H9 (cell line): ENCODE measurements around the gene AKAIN1. TPM values are rescaled to one million over a fixed set of nuclear protein-coding genes. Genes with fewer than 3 reads are reported as not detected.

Experiments used
- DNase-seq: peaks from one replicate; pipeline ENCODE4 v3.0.0-alpha.2; 2017
- H2AFZ ChIP-seq: one replicate; pipeline ENCODE4 v1.6.1; 2013; ENCODE audit warnings: mild to moderate bottlenecking, low read length, control low read depth, moderate library complexity
- H2AK5ac ChIP-seq: 2 replicates; pipeline ENCODE4 v1.6.1; 2013; ENCODE audit warnings: low read length, control low read depth, mixed read lengths; ENCODE audit not compliant: insufficient read length
- H2BK120ac ChIP-seq: one replicate; pipeline ENCODE4 v1.6.1; 2013; ENCODE audit warnings: low read depth, mild to moderate bottlenecking, low read length, control low read depth, inconsistent platforms; ENCODE audit not compliant: poor library complexity, severe bottlenecking
- H2BK12ac ChIP-seq: 2 replicates; pipeline ENCODE4 v1.6.1; 2013; ENCODE audit warnings: low read length, control low read depth, mixed read lengths, low read depth; ENCODE audit not compliant: insufficient read length
- H2BK15ac ChIP-seq: 2 replicates; pipeline ENCODE4 v1.6.1; 2013; ENCODE audit warnings: low read depth, low read length, control low read depth
- H2BK20ac ChIP-seq: one replicate; pipeline ENCODE4 v1.6.1; 2013; ENCODE audit warnings: low read depth, mild to moderate bottlenecking, low read length, control low read depth, inconsistent platforms; ENCODE audit not compliant: poor library complexity, severe bottlenecking
- H2BK5ac ChIP-seq: 2 replicates; pipeline ENCODE4 v1.6.1; 2013; ENCODE audit warnings: low read length, control low read depth, mixed read lengths; ENCODE audit not compliant: insufficient read length
- H3K14ac ChIP-seq: 2 replicates; pipeline ENCODE4 v1.6.1; 2013; ENCODE audit warnings: low read length, control low read depth; ENCODE audit not compliant: insufficient read depth
- H3K18ac ChIP-seq: 2 replicates; pipeline ENCODE4 v1.6.1; 2013; ENCODE audit warnings: low read depth, mild to moderate bottlenecking, mixed read lengths, low read length, control low read depth; ENCODE audit not compliant: insufficient read length
- H3K23ac ChIP-seq: 2 replicates; pipeline ENCODE4 v1.6.1; 2013; ENCODE audit warnings: low read length, control low read depth, mixed read lengths, low read depth; ENCODE audit not compliant: insufficient read length
- H3K23me2 ChIP-seq: 2 replicates; pipeline ENCODE4 v1.6.1; 2013; ENCODE audit warnings: low read depth, mild to moderate bottlenecking, mixed read lengths, low read length, control low read depth; ENCODE audit not compliant: insufficient read length, poor library complexity, severe bottlenecking
- H3K27ac ChIP-seq: 2 replicates; pipeline ENCODE4 v1.5.1; 2013; ENCODE audit warnings: low read length, control low read depth, mixed read lengths, low read depth; ENCODE audit not compliant: insufficient read length
- H3K27me3 ChIP-seq: 2 replicates; pipeline ENCODE4 v1.6.1; 2013; ENCODE audit warnings: low read length, control low read depth, inconsistent platforms; ENCODE audit not compliant: insufficient read depth
- H3K4ac ChIP-seq: 2 replicates; pipeline ENCODE4 v1.6.1; 2013; ENCODE audit warnings: low read depth, mild to moderate bottlenecking, control low read depth, inconsistent platforms, low read length, moderate library complexity
- H3K4me1 ChIP-seq: 2 replicates; pipeline ENCODE4 v1.6.1; 2013; ENCODE audit warnings: low read length, control low read depth, inconsistent platforms; ENCODE audit not compliant: insufficient read depth
- H3K4me2 ChIP-seq: 2 replicates; pipeline ENCODE4 v1.6.1; 2013; ENCODE audit warnings: low read length, control low read depth, mixed read lengths; ENCODE audit not compliant: insufficient read length, insufficient read depth
- H3K56ac ChIP-seq: 2 replicates; pipeline ENCODE4 v1.6.1; 2013; ENCODE audit warnings: low read depth, mild to moderate bottlenecking, mixed read lengths, low read length, control low read depth; ENCODE audit not compliant: insufficient read length
- H3K79me1 ChIP-seq: 2 replicates; pipeline ENCODE4 v1.6.1; 2013; ENCODE audit warnings: low read depth, mild to moderate bottlenecking, moderate library complexity, low read length, control low read depth, inconsistent platforms; ENCODE audit not compliant: insufficient read depth, poor library complexity, severe bottlenecking
- H3K79me2 ChIP-seq: 2 replicates; pipeline ENCODE4 v1.6.1; 2013; ENCODE audit warnings: low read length, control low read depth, inconsistent platforms; ENCODE audit not compliant: insufficient read depth
- H3K9ac ChIP-seq: 2 replicates; pipeline ENCODE4 v1.6.1; 2013; ENCODE audit warnings: low read length, control low read depth, mixed read lengths; ENCODE audit not compliant: insufficient read length; ENCODE audit errors: extremely low read depth
- H3K9me3 ChIP-seq: one replicate; pipeline ENCODE4 v1.6.1; 2013; ENCODE audit warnings: low read depth, low read length, inconsistent platforms; ENCODE audit not compliant: control insufficient read depth
- H3T11ph ChIP-seq: one replicate; pipeline ENCODE4 v1.6.1; 2013; ENCODE audit warnings: mild to moderate bottlenecking, low read length, control low read depth, inconsistent platforms
- H4K20me1 ChIP-seq: one replicate; pipeline ENCODE4 v1.6.1; 2013; ENCODE audit not compliant: control insufficient read depth, insufficient read length, insufficient read depth
- H4K5ac ChIP-seq: 2 replicates; pipeline ENCODE4 v1.6.1; 2013; ENCODE audit warnings: low read depth, mild to moderate bottlenecking, mixed read lengths, low read length, control low read depth; ENCODE audit not compliant: insufficient read length
- H4K8ac ChIP-seq: replicated peaks from 2 replicates; pipeline ENCODE4 v1.6.1; 2013; ENCODE audit warnings: low read length, control low read depth, mixed read lengths, low read depth; ENCODE audit not compliant: insufficient read length
- H4K91ac ChIP-seq: 2 replicates; pipeline ENCODE4 v1.6.1; 2013; ENCODE audit warnings: low read depth, mild to moderate bottlenecking, moderate library complexity, mixed read lengths, low read length, control low read depth; ENCODE audit not compliant: insufficient read length
- H3K27ac Mint-ChIP-seq, 3 experiments: 2 replicates in 2 of 3; 3 replicates in 1 of 3; pipeline ENCODE4 v1.8.0; 2020 to 2021; ENCODE audit warnings: mixed read lengths in 3 of 3, mild to moderate bottlenecking in 1 of 3, moderate library complexity in 1 of 3
- H3K27me3 Mint-ChIP-seq: 2 replicates; pipeline ENCODE4 v1.8.0; 2021; ENCODE audit warnings: low read depth, mild to moderate bottlenecking, moderate library complexity, mixed read lengths
- H3K36me3 Mint-ChIP-seq, 3 experiments: 2 replicates in 2 of 3; 3 replicates in 1 of 3; pipeline ENCODE4 v1.8.0; 2020 to 2021; ENCODE audit warnings: low read depth in 3 of 3, mixed read lengths in 3 of 3; ENCODE audit not compliant: insufficient read depth in 1 of 3
- H3K4me1 Mint-ChIP-seq, 2 experiments: 2 replicates each; pipeline ENCODE4 v1.8.0; 2020; ENCODE audit warnings: mixed read lengths in 2 of 2
- H3K4me3 Mint-ChIP-seq, 2 experiments: 2 replicates in 1 of 2; 3 replicates in 1 of 2; pipeline ENCODE4 v1.8.0; 2020 to 2021; ENCODE audit warnings: mild to moderate bottlenecking in 2 of 2, mixed read lengths in 2 of 2, moderate library complexity in 1 of 2
- H3K9me3 Mint-ChIP-seq, 2 experiments: 2 replicates in 1 of 2; 3 replicates in 1 of 2; pipeline ENCODE4 v1.8.0; 2020; ENCODE audit warnings: mild to moderate bottlenecking in 2 of 2, mixed read lengths in 2 of 2, moderate library complexity in 1 of 2
- CTCF ChIP-seq: fragments of 200-600 bp; sonication (generic); conservative IDR thresholded peaks from 3 replicates; pipeline ENCODE4 v1.8.0; 2021; ENCODE audit warnings: antibody characterized with exemption, mild to moderate bottlenecking
- WGBS: extraction: QIAGEN DNeasy Blood & Tissue Kit; methylation state at CpG from one replicate; pipeline ENCODE4 v1.1.7; 2013; ENCODE audit warnings: missing lambda C conversion rate, low lambda C conversion rate, mixed read lengths; ENCODE audit not compliant: insufficient read length; ENCODE audit errors: extremely low coverage; 5-methylcytosine and 5-hydroxymethylcytosine counted together
- total RNA-seq: library from RNA; stranded (reverse); gene quantifications from 2 replicates; pipeline ENCODE4 v1.2.1, GENCODE V29; 2021

AKAIN1 gene
- total RNA-seq, 1 experiment from 2014 or later: not detected

GRCh38 chr18:5137261-5137660 lies 59.8 kb downstream of the AKAIN1 start:
- Histone ChIP-seq H3K27me3 (no peaks in the 10 kb centered on the region), H3K4ac (no peak overlapping the region), H3K79me1 (no peaks in the 10 kb centered on the region), H3T11ph (no peak overlapping the region), H4K8ac (no peak overlapping the region), H3K14ac (no peak overlapping the region), H2BK5ac (no peak overlapping the region), H2AK5ac (no peak overlapping the region), H2BK120ac (no peak overlapping the region), H3K23ac (no peak overlapping the region), H3K23me2 (no peaks in the 10 kb centered on the region), H2BK12ac (no peak overlapping the region), H4K5ac (no peak overlapping the region), H4K91ac (no peak overlapping the region), H3K4me2 (no peak overlapping the region), H2BK15ac (no peak overlapping the region), H3K9ac (no peak overlapping the region), H3K4me1 (no peaks in the 10 kb centered on the region), H3K18ac (no peak overlapping the region), H3K79me2 (no peaks in the 10 kb centered on the region), H2AFZ (no peak overlapping the region), H3K56ac (no peak overlapping the region), H4K20me1 (no peaks in the 10 kb centered on the region), H3K9me3 (no peaks in the 10 kb centered on the region), H3K27ac (no peak overlapping the region), H2BK20ac (no peak overlapping the region)
- Mint-ChIP-seq H3K36me3 (no peaks in the 10 kb centered on the region), H3K27ac (no peak overlapping the region), H3K27me3 (no peaks in the 10 kb centered on the region; the same call in 1 of the 2 replicates), H3K4me1 (no peaks in the 10 kb centered on the region), H3K4me3 (no peak overlapping the region), H3K9me3 (peaks cover 0 to 5% of the 10 kb centered on the region in 2 experiments; a peak in 1 of 5 replicates)
- WGBS: no CpG with 5 or more reads among the region's 2 CpGs
- DNase-seq: no peak
- TF ChIP-seq CTCF: no peak
